Measurements from ENCODE around the gene MRPL21.

DNA sequence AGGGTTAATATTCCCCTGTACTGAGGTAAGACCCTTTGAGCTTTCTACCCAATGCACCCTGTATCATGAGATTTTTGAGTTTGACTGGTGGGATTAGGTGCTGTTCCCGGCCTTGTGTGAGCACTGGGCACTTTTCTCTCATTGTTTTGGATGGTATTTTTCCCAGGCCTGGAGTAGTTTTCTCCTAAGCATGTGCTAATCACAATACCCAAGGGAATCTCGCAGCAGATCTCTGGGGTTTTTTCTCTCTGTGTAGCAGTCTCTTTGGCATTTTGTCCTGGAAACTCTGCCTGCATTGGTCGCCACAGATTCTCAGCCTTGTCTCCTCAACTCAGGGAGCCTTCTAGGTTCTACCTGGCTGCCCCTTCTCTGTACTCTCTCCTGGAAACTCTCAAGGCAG, 20.0 kb upstream of the MRPL21 start:
- TF ChIP-seq, protein P1, sequence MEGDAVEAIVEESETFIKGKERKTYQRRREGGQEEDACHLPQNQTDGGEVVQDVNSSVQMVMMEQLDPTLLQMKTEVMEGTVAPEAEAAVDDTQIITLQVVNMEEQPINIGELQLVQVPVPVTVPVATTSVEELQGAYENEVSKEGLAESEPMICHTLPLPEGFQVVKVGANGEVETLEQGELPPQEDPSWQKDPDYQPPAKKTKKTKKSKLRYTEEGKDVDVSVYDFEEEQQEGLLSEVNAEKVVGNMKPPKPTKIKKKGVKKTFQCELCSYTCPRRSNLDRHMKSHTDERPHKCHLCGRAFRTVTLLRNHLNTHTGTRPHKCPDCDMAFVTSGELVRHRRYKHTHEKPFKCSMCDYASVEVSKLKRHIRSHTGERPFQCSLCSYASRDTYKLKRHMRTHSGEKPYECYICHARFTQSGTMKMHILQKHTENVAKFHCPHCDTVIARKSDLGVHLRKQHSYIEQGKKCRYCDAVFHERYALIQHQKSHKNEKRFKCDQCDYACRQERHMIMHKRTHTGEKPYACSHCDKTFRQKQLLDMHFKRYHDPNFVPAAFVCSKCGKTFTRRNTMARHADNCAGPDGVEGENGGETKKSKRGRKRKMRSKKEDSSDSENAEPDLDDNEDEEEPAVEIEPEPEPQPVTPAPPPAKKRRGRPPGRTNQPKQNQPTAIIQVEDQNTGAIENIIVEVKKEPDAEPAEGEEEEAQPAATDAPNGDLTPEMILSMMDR (conservative IDR thresholded peaks at IDR 0.05; ENCODE audit: low read depth in 2 of 2) = no peak
- TF ChIP-seq, protein P2, sequence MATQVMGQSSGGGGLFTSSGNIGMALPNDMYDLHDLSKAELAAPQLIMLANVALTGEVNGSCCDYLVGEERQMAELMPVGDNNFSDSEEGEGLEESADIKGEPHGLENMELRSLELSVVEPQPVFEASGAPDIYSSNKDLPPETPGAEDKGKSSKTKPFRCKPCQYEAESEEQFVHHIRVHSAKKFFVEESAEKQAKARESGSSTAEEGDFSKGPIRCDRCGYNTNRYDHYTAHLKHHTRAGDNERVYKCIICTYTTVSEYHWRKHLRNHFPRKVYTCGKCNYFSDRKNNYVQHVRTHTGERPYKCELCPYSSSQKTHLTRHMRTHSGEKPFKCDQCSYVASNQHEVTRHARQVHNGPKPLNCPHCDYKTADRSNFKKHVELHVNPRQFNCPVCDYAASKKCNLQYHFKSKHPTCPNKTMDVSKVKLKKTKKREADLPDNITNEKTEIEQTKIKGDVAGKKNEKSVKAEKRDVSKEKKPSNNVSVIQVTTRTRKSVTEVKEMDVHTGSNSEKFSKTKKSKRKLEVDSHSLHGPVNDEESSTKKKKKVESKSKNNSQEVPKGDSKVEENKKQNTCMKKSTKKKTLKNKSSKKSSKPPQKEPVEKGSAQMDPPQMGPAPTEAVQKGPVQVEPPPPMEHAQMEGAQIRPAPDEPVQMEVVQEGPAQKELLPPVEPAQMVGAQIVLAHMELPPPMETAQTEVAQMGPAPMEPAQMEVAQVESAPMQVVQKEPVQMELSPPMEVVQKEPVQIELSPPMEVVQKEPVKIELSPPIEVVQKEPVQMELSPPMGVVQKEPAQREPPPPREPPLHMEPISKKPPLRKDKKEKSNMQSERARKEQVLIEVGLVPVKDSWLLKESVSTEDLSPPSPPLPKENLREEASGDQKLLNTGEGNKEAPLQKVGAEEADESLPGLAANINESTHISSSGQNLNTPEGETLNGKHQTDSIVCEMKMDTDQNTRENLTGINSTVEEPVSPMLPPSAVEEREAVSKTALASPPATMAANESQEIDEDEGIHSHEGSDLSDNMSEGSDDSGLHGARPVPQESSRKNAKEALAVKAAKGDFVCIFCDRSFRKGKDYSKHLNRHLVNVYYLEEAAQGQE (IDR thresholded peaks at IDR 0.05; ENCODE audit: unreplicated experiment) = no peak
- TF ChIP-seq EZH2phosphoT487 (IDR thresholded peaks at IDR 0.05; ENCODE audit: unreplicated experiment) = no peak
- TF ChIP-seq, protein P3, sequence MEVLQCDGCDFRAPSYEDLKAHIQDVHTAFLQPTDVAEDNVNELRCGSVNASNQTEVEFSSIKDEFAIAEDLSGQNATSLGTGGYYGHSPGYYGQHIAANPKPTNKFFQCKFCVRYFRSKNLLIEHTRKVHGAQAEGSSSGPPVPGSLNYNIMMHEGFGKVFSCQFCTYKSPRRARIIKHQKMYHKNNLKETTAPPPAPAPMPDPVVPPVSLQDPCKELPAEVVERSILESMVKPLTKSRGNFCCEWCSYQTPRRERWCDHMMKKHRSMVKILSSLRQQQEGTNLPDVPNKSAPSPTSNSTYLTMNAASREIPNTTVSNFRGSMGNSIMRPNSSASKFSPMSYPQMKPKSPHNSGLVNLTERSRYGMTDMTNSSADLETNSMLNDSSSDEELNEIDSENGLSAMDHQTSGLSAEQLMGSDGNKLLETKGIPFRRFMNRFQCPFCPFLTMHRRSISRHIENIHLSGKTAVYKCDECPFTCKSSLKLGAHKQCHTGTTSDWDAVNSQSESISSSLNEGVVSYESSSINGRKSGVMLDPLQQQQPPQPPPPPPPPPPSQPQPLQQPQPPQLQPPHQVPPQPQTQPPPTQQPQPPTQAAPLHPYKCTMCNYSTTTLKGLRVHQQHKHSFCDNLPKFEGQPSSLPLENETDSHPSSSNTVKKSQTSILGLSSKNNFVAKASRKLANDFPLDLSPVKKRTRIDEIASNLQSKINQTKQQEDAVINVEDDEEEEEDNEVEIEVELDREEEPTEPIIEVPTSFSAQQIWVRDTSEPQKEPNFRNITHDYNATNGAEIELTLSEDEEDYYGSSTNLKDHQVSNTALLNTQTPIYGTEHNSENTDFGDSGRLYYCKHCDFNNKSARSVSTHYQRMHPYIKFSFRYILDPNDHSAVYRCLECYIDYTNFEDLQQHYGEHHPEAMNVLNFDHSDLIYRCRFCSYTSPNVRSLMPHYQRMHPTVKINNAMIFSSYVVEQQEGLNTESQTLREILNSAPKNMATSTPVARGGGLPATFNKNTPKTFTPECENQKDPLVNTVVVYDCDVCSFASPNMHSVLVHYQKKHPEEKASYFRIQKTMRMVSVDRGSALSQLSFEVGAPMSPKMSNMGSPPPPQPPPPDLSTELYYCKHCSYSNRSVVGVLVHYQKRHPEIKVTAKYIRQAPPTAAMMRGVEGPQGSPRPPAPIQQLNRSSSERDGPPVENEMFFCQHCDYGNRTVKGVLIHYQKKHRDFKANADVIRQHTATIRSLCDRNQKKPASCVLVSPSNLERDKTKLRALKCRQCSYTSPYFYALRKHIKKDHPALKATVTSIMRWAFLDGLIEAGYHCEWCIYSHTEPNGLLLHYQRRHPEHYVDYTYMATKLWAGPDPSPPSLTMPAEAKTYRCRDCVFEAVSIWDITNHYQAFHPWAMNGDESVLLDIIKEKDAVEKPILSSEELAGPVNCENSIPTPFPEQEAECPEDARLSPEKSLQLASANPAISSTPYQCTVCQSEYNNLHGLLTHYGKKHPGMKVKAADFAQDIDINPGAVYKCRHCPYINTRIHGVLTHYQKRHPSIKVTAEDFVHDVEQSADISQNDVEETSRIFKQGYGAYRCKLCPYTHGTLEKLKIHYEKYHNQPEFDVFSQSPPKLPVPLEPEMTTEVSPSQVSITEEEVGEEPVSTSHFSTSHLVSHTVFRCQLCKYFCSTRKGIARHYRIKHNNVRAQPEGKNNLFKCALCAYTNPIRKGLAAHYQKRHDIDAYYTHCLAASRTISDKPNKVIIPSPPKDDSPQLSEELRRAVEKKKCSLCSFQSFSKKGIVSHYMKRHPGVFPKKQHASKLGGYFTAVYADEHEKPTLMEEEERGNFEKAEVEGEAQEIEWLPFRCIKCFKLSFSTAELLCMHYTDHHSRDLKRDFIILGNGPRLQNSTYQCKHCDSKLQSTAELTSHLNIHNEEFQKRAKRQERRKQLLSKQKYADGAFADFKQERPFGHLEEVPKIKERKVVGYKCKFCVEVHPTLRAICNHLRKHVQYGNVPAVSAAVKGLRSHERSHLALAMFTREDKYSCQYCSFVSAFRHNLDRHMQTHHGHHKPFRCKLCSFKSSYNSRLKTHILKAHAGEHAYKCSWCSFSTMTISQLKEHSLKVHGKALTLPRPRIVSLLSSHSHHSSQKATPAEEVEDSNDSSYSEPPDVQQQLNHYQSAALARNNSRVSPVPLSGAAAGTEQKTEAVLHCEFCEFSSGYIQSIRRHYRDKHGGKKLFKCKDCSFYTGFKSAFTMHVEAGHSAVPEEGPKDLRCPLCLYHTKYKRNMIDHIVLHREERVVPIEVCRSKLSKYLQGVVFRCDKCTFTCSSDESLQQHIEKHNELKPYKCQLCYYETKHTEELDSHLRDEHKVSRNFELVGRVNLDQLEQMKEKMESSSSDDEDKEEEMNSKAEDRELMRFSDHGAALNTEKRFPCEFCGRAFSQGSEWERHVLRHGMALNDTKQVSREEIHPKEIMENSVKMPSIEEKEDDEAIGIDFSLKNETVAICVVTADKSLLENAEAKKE (CRISPR knock-in tag; IDR thresholded peaks at IDR 0.05) = no peak
- TF ChIP-seq EZH2 (IDR thresholded peaks at IDR 0.05; ENCODE audit: low read depth, unreplicated experiment) = no peak
- TF ChIP-seq POLR2AphosphoS5 (IDR thresholded peaks at IDR 0.05; ENCODE audit: low read depth) = no peak

Data from GM23338 (cell line).